Panc1 (cell line): ENCODE measurements around the gene LIMA1. TPM values are rescaled to one million over a fixed set of nuclear protein-coding genes. Genes with fewer than 3 reads are reported as not detected.
A peak's percentile ranks its signal among the peaks of the same experiment; 100 is the strongest.

Experiments
- ATAC-seq: fragments of 200-7000 bp; cut with Tn5 transposase; 2 replicates; pipeline ENCODE4 v1.9.1; 2020; ENCODE audit warnings: mild to moderate bottlenecking, moderate library complexity
- BruUV-seq: library from RNA; stranded (reverse); fragments of 400-500 nt; replicated peaks from 2 replicates; lab custom pipeline; 2021; lab: Mats Ljungman, UMichigan
- CTCF ChIA-PET: fragments of 300-600 bp; sonication (Branson Sonifier 250); formaldehyde crosslinking; loops from one replicate; lab custom pipeline; 2022; ENCODE audit warnings: antibody characterized with exemption; lab: Charles Lee
- POLR2A ChIA-PET: fragments of 300-600 bp; sonication (Branson Sonifier 250); formaldehyde crosslinking; loops from one replicate; lab custom pipeline; 2022; ENCODE audit warnings: antibody characterized with exemption; lab: Charles Lee
- DNase-seq: peaks from one replicate; pipeline ENCODE4 v3.0.0-alpha.2; 2010; ENCODE audit warnings: low read depth, low spot score
- H3K27ac ChIP-seq: 2 replicates; pipeline ENCODE4 v1.5.1; 2011; ENCODE audit warnings: mild to moderate bottlenecking, low read length, inconsistent platforms
- H3K27me3 ChIP-seq: fragments of 200-500 bp; sonication (Bioruptor generic); 2 replicates; pipeline ENCODE4 v1.6.0; 2014; ENCODE audit warnings: low read length, inconsistent platforms; ENCODE audit not compliant: control insufficient read depth, insufficient read depth
- H3K36me3 ChIP-seq: fragments of 200-500 bp; sonication (Bioruptor generic); 2 replicates; pipeline ENCODE4 v1.5.1; 2014; ENCODE audit warnings: inconsistent platforms, mild to moderate bottlenecking, low read length, moderate library complexity; ENCODE audit not compliant: control insufficient read depth, insufficient read depth
- H3K4me1 ChIP-seq: 2 replicates; pipeline ENCODE4 v1.5.1; 2011; ENCODE audit warnings: inconsistent platforms, mild to moderate bottlenecking, low read length, moderate library complexity; ENCODE audit not compliant: control insufficient read depth, insufficient read depth
- H3K4me3 ChIP-seq, 2 experiments: 2 replicates each; pipeline ENCODE4 v1.5.1; 2011 to 2012; ENCODE audit warnings: low read depth in 2 of 2, low read length in 2 of 2, mild to moderate bottlenecking in 2 of 2, inconsistent platforms in 1 of 2, moderate library complexity in 1 of 2
- H3K9me3 ChIP-seq: fragments of 200-500 bp; sonication (Bioruptor generic); 2 replicates; pipeline ENCODE4 v1.5.1; 2014; ENCODE audit warnings: low read depth, mild to moderate bottlenecking, inconsistent platforms, low read length, moderate library complexity; ENCODE audit not compliant: control insufficient read depth, insufficient read depth
- POLR2AphosphoS5 ChIP-seq: IDR thresholded peaks from 2 replicates; pipeline ENCODE4 v1.6.1; 2012; ENCODE audit warnings: mild to moderate bottlenecking, low read depth, low read length, moderate library complexity
- SIN3A ChIP-seq: IDR thresholded peaks from 2 replicates; pipeline ENCODE4 v1.6.1; 2012; ENCODE audit warnings: low read depth, mild to moderate bottlenecking, low read length, moderate library complexity, borderline replicate concordance; ENCODE audit not compliant: insufficient read depth
- TCF7L2 ChIP-seq: IDR thresholded peaks from 2 replicates; pipeline ENCODE4 v1.6.1; 2011; ENCODE audit warnings: mild to moderate bottlenecking, low read depth, low read length, inconsistent platforms
- in situ Hi-C: cut with HindIII; loops from 2 replicates; pipeline ENCODE4 v1.10.0; 2016; ENCODE audit warnings: low sequenced_read_pairs, low pct_unique_long_range_greater_than_20kb
- intact Hi-C: fragments of 100-400 bp; cut with micrococcal nuclease; formaldehyde crosslinking; loops from one replicate; pipeline ENCODE4 v1.10.0; 2022; ENCODE audit not compliant: unreplicated experiment
- total RNA-seq: library from RNA; stranded (reverse); gene quantifications from one replicate; pipeline ENCODE4 v1.2.1, GENCODE V29; 2021; ENCODE audit not compliant: unreplicated experiment
- TF ChIP-seq, protein P1 (sequence below), 2 experiments: IDR thresholded peaks; 2 replicates each; pipeline ENCODE4 v1.6.1; 2011 to 2012; ENCODE audit warnings: low read depth in 2 of 2, control low read depth in 1 of 2, low read length in 1 of 2, mild to moderate bottlenecking in 1 of 2, moderate library complexity in 1 of 2; ENCODE audit not compliant: insufficient read depth in 1 of 2
- TF ChIP-seq, protein P2 (sequence below): fragments of 450-650 bp; IDR thresholded peaks from 2 replicates; pipeline ENCODE4 v1.5.1; 2017; ENCODE audit warnings: mild to moderate bottlenecking

The LIMA1 gene
- total RNA-seq, 1 experiment from 2014 or later, result 155 TPM

DNA sequence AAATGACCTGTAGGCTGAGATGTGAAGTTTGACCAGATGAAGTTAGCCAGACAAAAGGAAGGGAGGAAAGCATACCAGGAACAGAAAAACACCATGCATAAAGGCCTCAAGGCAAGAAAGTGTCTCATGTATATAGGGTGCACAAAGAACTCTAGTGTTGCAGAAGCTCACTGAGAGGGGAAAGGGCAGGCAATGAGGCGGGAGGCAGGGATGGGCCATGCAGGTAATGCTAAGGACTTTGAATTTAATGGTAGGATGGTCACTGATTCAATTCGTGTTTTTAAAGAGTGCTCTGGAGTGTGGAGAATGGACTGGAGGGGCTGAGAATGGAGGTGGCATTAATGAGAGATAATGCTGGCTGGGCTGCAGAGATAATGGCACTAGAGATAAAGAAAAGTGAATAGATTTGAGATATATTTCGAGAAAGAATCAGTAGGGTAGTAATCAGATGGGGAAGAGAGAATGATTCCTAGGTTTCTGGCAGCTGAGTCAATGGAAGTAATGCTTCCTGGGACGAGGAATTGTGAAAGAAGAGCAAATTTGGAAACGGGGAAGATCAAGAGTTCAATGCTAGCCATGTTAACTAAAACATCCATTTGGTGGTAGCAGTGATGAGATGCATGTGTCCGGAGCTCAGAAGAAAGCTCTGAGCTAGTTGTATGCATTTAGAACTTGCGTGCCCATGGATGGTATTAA is 43.1 kb downstream of the LIMA1 start:
- peaks cover 36% of the 10 kb centered on the region for H3K4me1 ChIP-seq

DNA sequence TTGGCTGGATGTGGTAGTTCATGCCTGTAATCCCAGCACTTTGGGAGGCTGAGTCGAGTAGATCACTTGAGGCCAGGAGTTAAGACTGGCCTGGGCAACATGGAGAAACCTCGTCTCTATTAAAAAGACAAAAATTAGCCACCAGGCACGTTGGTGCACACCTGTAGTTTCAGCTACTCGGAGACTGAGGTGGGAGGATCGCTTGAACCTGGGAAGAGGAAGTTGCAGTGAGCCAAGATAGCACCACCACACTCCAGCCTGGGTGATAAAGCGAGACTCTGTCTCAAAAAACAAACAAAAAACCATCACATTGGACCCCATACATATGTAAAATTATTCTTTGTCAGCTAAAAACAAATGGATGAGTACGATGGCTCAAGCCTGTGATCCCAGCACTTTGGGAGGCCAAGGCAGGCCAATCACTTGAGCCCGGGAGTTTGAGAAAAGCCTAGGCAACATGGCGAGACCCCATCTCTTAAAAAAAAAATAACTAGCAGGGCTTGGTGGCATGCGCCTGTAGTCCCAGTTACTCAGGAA is 43.9 kb downstream of the LIMA1 start:
- no peaks in the 10 kb centered on the region for H3K36me3 ChIP-seq
- POLR2A ChIA-PET, result interaction anchor here (0.7 kb wide), 1 partner anchor 44 kb away, joined by 3 read pairs; no protein-coding TSS in a partner anchor
- in situ Hi-C loops, result no loop called here
- no peaks in the 10 kb centered on the region for H3K27me3 ChIP-seq
- no peak overlapping the region for H3K4me3 ChIP-seq
- TF ChIP-seq, protein P1, sequence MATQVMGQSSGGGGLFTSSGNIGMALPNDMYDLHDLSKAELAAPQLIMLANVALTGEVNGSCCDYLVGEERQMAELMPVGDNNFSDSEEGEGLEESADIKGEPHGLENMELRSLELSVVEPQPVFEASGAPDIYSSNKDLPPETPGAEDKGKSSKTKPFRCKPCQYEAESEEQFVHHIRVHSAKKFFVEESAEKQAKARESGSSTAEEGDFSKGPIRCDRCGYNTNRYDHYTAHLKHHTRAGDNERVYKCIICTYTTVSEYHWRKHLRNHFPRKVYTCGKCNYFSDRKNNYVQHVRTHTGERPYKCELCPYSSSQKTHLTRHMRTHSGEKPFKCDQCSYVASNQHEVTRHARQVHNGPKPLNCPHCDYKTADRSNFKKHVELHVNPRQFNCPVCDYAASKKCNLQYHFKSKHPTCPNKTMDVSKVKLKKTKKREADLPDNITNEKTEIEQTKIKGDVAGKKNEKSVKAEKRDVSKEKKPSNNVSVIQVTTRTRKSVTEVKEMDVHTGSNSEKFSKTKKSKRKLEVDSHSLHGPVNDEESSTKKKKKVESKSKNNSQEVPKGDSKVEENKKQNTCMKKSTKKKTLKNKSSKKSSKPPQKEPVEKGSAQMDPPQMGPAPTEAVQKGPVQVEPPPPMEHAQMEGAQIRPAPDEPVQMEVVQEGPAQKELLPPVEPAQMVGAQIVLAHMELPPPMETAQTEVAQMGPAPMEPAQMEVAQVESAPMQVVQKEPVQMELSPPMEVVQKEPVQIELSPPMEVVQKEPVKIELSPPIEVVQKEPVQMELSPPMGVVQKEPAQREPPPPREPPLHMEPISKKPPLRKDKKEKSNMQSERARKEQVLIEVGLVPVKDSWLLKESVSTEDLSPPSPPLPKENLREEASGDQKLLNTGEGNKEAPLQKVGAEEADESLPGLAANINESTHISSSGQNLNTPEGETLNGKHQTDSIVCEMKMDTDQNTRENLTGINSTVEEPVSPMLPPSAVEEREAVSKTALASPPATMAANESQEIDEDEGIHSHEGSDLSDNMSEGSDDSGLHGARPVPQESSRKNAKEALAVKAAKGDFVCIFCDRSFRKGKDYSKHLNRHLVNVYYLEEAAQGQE (IDR thresholded peaks at IDR 0.05; ENCODE audit: insufficient read depth in 1 of 2, low read depth in 2 of 2, low read length in 1 of 2), result no peak
- TF ChIP-seq, protein P2, sequence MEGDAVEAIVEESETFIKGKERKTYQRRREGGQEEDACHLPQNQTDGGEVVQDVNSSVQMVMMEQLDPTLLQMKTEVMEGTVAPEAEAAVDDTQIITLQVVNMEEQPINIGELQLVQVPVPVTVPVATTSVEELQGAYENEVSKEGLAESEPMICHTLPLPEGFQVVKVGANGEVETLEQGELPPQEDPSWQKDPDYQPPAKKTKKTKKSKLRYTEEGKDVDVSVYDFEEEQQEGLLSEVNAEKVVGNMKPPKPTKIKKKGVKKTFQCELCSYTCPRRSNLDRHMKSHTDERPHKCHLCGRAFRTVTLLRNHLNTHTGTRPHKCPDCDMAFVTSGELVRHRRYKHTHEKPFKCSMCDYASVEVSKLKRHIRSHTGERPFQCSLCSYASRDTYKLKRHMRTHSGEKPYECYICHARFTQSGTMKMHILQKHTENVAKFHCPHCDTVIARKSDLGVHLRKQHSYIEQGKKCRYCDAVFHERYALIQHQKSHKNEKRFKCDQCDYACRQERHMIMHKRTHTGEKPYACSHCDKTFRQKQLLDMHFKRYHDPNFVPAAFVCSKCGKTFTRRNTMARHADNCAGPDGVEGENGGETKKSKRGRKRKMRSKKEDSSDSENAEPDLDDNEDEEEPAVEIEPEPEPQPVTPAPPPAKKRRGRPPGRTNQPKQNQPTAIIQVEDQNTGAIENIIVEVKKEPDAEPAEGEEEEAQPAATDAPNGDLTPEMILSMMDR, result no peak
- TF ChIP-seq SIN3A (no peak), TCF7L2 (no peak), POLR2AphosphoS5 (no peak)
- ATAC-seq, result no peak
- no peak for DNase-seq
- BruUV-seq, result no TSS peak
- peak overlapping the region; percentile 13; the same call in 1 of the 2 replicates for H3K27ac ChIP-seq
- no peaks in the 10 kb centered on the region for H3K9me3 ChIP-seq
- CTCF ChIA-PET, result no interaction called here
- H3K4me1 ChIP-seq, result peaks cover 38% of the 10 kb centered on the region
- intact Hi-C loops, result no loop called here

More for the DNA sequence above, 43.1 kb downstream of the LIMA1 start:
- Histone ChIP-seq H3K9me3 (no peaks in the 10 kb centered on the region), H3K4me3 (no peak overlapping the region), H3K27ac (peak overlapping the region; percentile 81), H3K27me3 (no peaks in the 10 kb centered on the region), H3K36me3 (no peaks in the 10 kb centered on the region)
- POLR2A ChIA-PET, result no interaction called here
- TF ChIP-seq POLR2AphosphoS5 (no peak), SIN3A (no peak), TCF7L2 (no peak)
- TF ChIP-seq, protein P2, result no peak
- TF ChIP-seq, protein P1 (IDR thresholded peaks at IDR 0.05; ENCODE audit: insufficient read depth in 1 of 2, low read depth in 2 of 2, low read length in 1 of 2), result no peak
- BruUV-seq, result no TSS peak
- ATAC-seq (no peak), DNase-seq (no peak)
- intact Hi-C loops (no loop called here), in situ Hi-C loops (no loop called here)
- CTCF ChIA-PET, result no interaction called here
